SK-N-SH treated with all-trans-retinoic acid at 6 μM for 48 hours (cell line): ENCODE results near the gene COL6A2.

ENCODE experiments used
- ATAC-seq: fragments of 200-7000 bp; cut with Tn5 transposase; 3 replicates; pipeline ENCODE4 v1.9.1; 2020; ENCODE audit warnings: mild to moderate bottlenecking, moderate library complexity
- ARNTL ChIP-seq: fragments of 450-650 bp; formaldehyde crosslinking; IDR thresholded peaks from 2 replicates; pipeline ENCODE4 v1.5.0; 2020; ENCODE audit warnings: low read depth, mild to moderate bottlenecking, moderate library complexity, borderline replicate concordance
- BACH2 ChIP-seq: fragments of 250-450 bp; sonication (Bioruptor Pico); IDR thresholded peaks from 2 replicates; pipeline ENCODE4 v1.9.0; 2021; ENCODE audit warnings: mild to moderate bottlenecking, borderline replicate concordance
- CSDC2 ChIP-seq: fragments of 250-450 bp; sonication (Bioruptor Pico); IDR thresholded peaks from 2 replicates; pipeline ENCODE4 v1.5.0; 2020; ENCODE audit warnings: mild to moderate bottlenecking, moderate library complexity
- ESRRG ChIP-seq: fragments of 250-450 bp; sonication (Bioruptor Pico); IDR thresholded peaks from 2 replicates; pipeline ENCODE4 v1.6.1; 2021; ENCODE audit warnings: mild to moderate bottlenecking
- GLIS3 ChIP-seq: fragments of 250-450 bp; sonication (Bioruptor Pico); IDR thresholded peaks from 2 replicates; pipeline ENCODE4 v1.5.0; 2020; ENCODE audit warnings: mild to moderate bottlenecking, moderate library complexity
- ISL1 ChIP-seq: fragments of 250-450 bp; sonication (Bioruptor Pico); IDR thresholded peaks from 2 replicates; pipeline ENCODE4 v2.1.2; 2022; ENCODE audit warnings: mild to moderate bottlenecking, moderate library complexity
- OSR1 ChIP-seq: fragments of 250-450 bp; sonication (Bioruptor Pico); IDR thresholded peaks from 2 replicates; pipeline ENCODE4 v1.8.0; 2022; ENCODE audit warnings: moderate library complexity, mild to moderate bottlenecking, inconsistent platforms
- PPARA ChIP-seq: fragments of 250-450 bp; sonication (Bioruptor Pico); IDR thresholded peaks from 2 replicates; pipeline ENCODE4 v1.5.0; 2020; ENCODE audit warnings: mild to moderate bottlenecking, borderline replicate concordance
- RARB ChIP-seq: fragments of 250-450 bp; sonication (Bioruptor Pico); IDR thresholded peaks from 2 replicates; pipeline ENCODE4 v1.8.0; 2021; ENCODE audit warnings: mild to moderate bottlenecking, moderate library complexity
- SNAI2 ChIP-seq: fragments of 250-450 bp; sonication (Bioruptor Pico); IDR thresholded peaks from 2 replicates; pipeline ENCODE4 v1.5.0; 2020; ENCODE audit warnings: mild to moderate bottlenecking, moderate library complexity
- TCF4 ChIP-seq: fragments of 250-450 bp; sonication (Bioruptor Pico); IDR thresholded peaks from 2 replicates; pipeline ENCODE4 v1.8.0; 2021; ENCODE audit warnings: mild to moderate bottlenecking, moderate library complexity, borderline replicate concordance
- TOX ChIP-seq: fragments of 250-450 bp; sonication (Bioruptor Pico); IDR thresholded peaks from 2 replicates; pipeline ENCODE4 v1.8.0; 2021; ENCODE audit warnings: mild to moderate bottlenecking, moderate library complexity, borderline replicate concordance
- ZC3H10 ChIP-seq: fragments of 250-450 bp; sonication (Bioruptor Pico); IDR thresholded peaks from 2 replicates; pipeline ENCODE4 v1.5.1; 2021; ENCODE audit warnings: mild to moderate bottlenecking, moderate library complexity
- ZFP3 ChIP-seq: fragments of 250-450 bp; sonication (Bioruptor Pico); IDR thresholded peaks from 2 replicates; pipeline ENCODE4 v1.5.0; 2020; ENCODE audit warnings: mild to moderate bottlenecking, moderate library complexity
- ZFP30 ChIP-seq: fragments of 450-650 bp; formaldehyde crosslinking; IDR thresholded peaks from 2 replicates; pipeline ENCODE4 v1.5.0; 2022; ENCODE audit warnings: mild to moderate bottlenecking, moderate library complexity
- ZNF70 ChIP-seq: fragments of 450-650 bp; formaldehyde crosslinking; IDR thresholded peaks from 2 replicates; pipeline ENCODE4 v1.5.0; 2020; ENCODE audit warnings: mild to moderate bottlenecking, moderate library complexity
- ZNF8 ChIP-seq: fragments of 450-650 bp; formaldehyde crosslinking; IDR thresholded peaks from 2 replicates; pipeline ENCODE4 v1.5.0; 2020; ENCODE audit warnings: mild to moderate bottlenecking, moderate library complexity
- TF ChIP-seq, protein P1 (sequence below): fragments of 250-450 bp; sonication (Bioruptor Pico); IDR thresholded peaks from 2 replicates; pipeline ENCODE4 v1.5.1; 2021; ENCODE audit warnings: mild to moderate bottlenecking, moderate library complexity
- TF ChIP-seq, protein P2 (sequence below): fragments of 250-450 bp; sonication (Bioruptor Pico); IDR thresholded peaks from 2 replicates; pipeline ENCODE4 v1.5.0; 2020; ENCODE audit warnings: mild to moderate bottlenecking, moderate library complexity
- TF ChIP-seq, protein P3 (sequence below): fragments of 250-450 bp; sonication (Bioruptor Pico); IDR thresholded peaks from 2 replicates; pipeline ENCODE4 v1.8.0; 2021; ENCODE audit warnings: low read depth, mild to moderate bottlenecking, moderate library complexity, borderline replicate concordance
- TF ChIP-seq, protein P4 (sequence below): fragments of 250-450 bp; sonication (Bioruptor Pico); IDR thresholded peaks from 2 replicates; pipeline ENCODE4 v1.8.0; 2020; ENCODE audit warnings: mild to moderate bottlenecking, moderate library complexity, borderline replicate concordance

The COL6A2 gene

DNA sequence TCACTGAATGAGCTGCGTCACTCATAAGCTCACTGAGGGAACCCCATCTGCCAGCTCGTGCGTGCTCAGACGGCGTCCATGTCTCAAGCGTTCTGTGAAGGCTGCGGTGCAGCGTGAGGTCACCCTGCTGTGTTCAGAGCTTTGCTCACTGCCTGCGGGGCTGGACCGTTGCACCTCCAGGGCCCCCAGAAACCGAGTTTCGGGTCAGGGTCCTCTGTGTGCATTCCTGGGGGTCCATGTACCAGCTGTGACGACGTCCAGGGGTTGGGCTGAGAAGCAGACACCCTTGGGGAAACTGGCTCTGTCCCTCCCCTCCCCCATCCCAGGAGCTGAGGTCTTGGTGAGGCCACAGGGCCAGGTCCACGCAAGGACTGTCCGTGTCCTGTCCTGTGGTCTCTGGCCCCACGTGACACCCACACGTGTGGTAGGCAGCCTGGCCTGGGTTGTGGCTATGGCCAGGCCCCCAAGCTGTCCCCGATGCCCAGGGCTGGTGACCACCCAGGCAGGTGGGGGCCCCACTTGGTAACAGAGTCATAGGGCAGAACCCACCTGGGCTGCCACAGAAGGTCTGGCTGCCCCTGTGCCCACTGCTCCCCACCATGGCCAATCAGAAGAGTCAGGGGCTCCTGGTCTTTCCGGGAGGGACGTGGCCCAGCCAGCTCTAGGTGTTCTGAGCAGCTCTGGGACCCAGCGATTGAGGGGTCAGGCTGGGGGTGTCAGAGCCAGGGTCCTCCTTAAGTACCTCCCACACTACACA, 33.1 kb downstream of the COL6A2 start:
- no peak for ATAC-seq
- TF ChIP-seq GLIS3 (CRISPR knock-in tag) (no peak), ARNTL (CRISPR knock-in tag) (no peak), SNAI2 (CRISPR knock-in tag) (no peak), OSR1 (no peak), CSDC2 (CRISPR knock-in tag) (no peak), TOX (CRISPR knock-in tag) (no peak), ZC3H10 (CRISPR knock-in tag) (no peak), ESRRG (CRISPR knock-in tag) (no peak), TCF4 (CRISPR knock-in tag) (no peak)
- TF ChIP-seq, protein P1, sequence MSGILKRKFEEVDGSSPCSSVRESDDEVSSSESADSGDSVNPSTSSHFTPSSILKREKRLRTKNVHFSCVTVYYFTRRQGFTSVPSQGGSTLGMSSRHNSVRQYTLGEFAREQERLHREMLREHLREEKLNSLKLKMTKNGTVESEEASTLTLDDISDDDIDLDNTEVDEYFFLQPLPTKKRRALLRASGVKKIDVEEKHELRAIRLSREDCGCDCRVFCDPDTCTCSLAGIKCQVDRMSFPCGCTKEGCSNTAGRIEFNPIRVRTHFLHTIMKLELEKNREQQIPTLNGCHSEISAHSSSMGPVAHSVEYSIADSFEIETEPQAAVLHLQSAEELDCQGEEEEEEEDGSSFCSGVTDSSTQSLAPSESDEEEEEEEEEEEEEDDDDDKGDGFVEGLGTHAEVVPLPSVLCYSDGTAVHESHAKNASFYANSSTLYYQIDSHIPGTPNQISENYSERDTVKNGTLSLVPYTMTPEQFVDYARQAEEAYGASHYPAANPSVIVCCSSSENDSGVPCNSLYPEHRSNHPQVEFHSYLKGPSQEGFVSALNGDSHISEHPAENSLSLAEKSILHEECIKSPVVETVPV (CRISPR knock-in tag): no peak
- TF ChIP-seq, protein P2, sequence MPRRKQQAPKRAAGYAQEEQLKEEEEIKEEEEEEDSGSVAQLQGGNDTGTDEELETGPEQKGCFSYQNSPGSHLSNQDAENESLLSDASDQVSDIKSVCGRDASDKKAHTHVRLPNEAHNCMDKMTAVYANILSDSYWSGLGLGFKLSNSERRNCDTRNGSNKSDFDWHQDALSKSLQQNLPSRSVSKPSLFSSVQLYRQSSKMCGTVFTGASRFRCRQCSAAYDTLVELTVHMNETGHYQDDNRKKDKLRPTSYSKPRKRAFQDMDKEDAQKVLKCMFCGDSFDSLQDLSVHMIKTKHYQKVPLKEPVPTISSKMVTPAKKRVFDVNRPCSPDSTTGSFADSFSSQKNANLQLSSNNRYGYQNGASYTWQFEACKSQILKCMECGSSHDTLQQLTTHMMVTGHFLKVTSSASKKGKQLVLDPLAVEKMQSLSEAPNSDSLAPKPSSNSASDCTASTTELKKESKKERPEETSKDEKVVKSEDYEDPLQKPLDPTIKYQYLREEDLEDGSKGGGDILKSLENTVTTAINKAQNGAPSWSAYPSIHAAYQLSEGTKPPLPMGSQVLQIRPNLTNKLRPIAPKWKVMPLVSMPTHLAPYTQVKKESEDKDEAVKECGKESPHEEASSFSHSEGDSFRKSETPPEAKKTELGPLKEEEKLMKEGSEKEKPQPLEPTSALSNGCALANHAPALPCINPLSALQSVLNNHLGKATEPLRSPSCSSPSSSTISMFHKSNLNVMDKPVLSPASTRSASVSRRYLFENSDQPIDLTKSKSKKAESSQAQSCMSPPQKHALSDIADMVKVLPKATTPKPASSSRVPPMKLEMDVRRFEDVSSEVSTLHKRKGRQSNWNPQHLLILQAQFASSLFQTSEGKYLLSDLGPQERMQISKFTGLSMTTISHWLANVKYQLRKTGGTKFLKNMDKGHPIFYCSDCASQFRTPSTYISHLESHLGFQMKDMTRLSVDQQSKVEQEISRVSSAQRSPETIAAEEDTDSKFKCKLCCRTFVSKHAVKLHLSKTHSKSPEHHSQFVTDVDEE (CRISPR knock-in tag): no peak

DNA sequence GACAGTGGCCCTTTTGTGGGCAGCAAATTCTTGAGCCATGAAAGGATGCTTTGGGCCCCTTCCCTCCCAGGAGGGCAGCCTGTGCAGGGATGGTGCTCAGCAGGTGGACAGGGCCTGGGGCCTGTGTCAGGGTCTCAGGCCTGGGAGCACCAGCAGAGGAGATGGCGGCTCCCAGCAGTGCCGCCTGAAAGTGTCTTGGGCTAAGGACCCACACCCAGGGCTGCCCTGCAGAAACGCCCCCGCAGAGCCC, 33.6 kb downstream of the COL6A2 start:
- no peak for ATAC-seq
- no peak for TF ChIP-seq CSDC2 (CRISPR knock-in tag)
- TF ChIP-seq ZNF8 (CRISPR knock-in tag): no peak
- TF ChIP-seq, protein P1 (CRISPR knock-in tag): no peak
- no peak for TF ChIP-seq ESRRG (CRISPR knock-in tag)
- TF ChIP-seq ARNTL (CRISPR knock-in tag): no peak
- TF ChIP-seq RARB (CRISPR knock-in tag): no peak
- TF ChIP-seq PPARA: no peak
- TF ChIP-seq ZFP30 (CRISPR knock-in tag): no peak
- TF ChIP-seq, protein P3, sequence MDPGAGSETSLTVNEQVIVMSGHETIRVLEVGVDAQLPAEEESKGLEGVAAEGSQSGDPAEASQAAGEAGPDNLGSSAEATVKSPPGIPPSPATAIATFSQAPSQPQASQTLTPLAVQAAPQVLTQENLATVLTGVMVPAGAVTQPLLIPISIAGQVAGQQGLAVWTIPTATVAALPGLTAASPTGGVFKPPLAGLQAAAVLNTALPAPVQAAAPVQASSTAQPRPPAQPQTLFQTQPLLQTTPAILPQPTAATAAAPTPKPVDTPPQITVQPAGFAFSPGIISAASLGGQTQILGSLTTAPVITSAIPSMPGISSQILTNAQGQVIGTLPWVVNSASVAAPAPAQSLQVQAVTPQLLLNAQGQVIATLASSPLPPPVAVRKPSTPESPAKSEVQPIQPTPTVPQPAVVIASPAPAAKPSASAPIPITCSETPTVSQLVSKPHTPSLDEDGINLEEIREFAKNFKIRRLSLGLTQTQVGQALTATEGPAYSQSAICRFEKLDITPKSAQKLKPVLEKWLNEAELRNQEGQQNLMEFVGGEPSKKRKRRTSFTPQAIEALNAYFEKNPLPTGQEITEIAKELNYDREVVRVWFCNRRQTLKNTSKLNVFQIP (CRISPR knock-in tag): no peak
- TF ChIP-seq ISL1 (CRISPR knock-in tag): no peak

DNA sequence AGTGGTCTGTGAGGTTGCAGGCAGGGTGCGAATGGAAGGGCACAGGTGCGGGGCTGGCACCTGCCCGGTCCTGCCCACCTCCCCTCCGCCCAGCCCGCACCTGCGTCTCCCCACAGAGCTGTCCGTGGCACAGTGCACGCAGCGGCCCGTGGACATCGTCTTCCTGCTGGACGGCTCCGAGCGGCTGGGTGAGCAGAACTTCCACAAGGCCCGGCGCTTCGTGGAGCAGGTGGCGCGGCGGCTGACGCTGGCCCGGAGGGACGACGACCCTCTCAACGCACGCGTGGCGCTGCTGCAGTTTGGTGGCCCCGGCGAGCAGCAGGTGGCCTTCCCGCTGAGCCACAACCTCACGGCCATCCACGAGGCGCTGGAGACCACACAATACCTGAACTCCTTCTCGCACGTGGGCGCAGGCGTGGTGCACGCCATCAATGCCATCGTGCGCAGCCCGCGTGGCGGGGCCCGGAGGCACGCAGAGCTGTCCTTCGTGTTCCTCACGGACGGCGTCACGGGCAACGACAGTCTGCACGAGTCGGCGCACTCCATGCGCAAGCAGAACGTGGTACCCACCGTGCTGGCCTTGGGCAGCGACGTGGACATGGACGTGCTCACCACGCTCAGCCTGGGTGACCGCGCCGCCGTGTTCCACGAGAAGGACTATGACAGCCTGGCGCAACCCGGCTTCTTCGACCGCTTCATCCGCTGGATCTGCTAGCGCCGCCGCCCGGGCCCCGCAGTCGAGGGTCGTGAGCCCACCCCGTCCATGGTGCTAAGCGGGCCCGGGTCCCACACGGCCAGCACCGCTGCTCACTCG, 34.1 kb downstream of the COL6A2 start:
- no peak for ATAC-seq
- TF ChIP-seq RARB (CRISPR knock-in tag) (no peak), GLIS3 (CRISPR knock-in tag) (no peak), CSDC2 (CRISPR knock-in tag) (no peak), ESRRG (CRISPR knock-in tag) (no peak), ZNF8 (CRISPR knock-in tag) (no peak), ZNF70 (CRISPR knock-in tag) (no peak), BACH2 (CRISPR knock-in tag) (no peak), ISL1 (CRISPR knock-in tag) (no peak), TOX (CRISPR knock-in tag) (no peak), ZFP3 (CRISPR knock-in tag) (no peak), ZFP30 (CRISPR knock-in tag) (no peak), OSR1 (no peak)
- TF ChIP-seq, protein P4, sequence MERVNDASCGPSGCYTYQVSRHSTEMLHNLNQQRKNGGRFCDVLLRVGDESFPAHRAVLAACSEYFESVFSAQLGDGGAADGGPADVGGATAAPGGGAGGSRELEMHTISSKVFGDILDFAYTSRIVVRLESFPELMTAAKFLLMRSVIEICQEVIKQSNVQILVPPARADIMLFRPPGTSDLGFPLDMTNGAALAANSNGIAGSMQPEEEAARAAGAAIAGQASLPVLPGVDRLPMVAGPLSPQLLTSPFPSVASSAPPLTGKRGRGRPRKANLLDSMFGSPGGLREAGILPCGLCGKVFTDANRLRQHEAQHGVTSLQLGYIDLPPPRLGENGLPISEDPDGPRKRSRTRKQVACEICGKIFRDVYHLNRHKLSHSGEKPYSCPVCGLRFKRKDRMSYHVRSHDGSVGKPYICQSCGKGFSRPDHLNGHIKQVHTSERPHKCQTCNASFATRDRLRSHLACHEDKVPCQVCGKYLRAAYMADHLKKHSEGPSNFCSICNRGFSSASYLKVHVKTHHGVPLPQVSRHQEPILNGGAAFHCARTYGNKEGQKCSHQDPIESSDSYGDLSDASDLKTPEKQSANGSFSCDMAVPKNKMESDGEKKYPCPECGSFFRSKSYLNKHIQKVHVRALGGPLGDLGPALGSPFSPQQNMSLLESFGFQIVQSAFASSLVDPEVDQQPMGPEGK (CRISPR knock-in tag): no peak
- TF ChIP-seq, protein P1 (CRISPR knock-in tag): no peak
- TF ChIP-seq, protein P2 (CRISPR knock-in tag): no peak
